H9 (cell line): ENCODE results near the gene CNOT6. TPM values are rescaled to one million over a fixed set of nuclear protein-coding genes. Genes with fewer than 3 reads are reported as not detected.

Source experiments
- DNase-seq: peaks from one replicate; pipeline ENCODE4 v3.0.0-alpha.2; 2017
- H2AFZ ChIP-seq: one replicate; pipeline ENCODE4 v1.6.1; 2013; ENCODE audit warnings: mild to moderate bottlenecking, low read length, control low read depth, moderate library complexity
- H2AK5ac ChIP-seq: 2 replicates; pipeline ENCODE4 v1.6.1; 2013; ENCODE audit warnings: low read length, control low read depth, mixed read lengths; ENCODE audit not compliant: insufficient read length
- H2BK120ac ChIP-seq: one replicate; pipeline ENCODE4 v1.6.1; 2013; ENCODE audit warnings: low read depth, mild to moderate bottlenecking, low read length, control low read depth, inconsistent platforms; ENCODE audit not compliant: poor library complexity, severe bottlenecking
- H2BK12ac ChIP-seq: 2 replicates; pipeline ENCODE4 v1.6.1; 2013; ENCODE audit warnings: low read length, control low read depth, mixed read lengths, low read depth; ENCODE audit not compliant: insufficient read length
- H2BK15ac ChIP-seq: 2 replicates; pipeline ENCODE4 v1.6.1; 2013; ENCODE audit warnings: low read depth, low read length, control low read depth
- H2BK20ac ChIP-seq: one replicate; pipeline ENCODE4 v1.6.1; 2013; ENCODE audit warnings: low read depth, mild to moderate bottlenecking, low read length, control low read depth, inconsistent platforms; ENCODE audit not compliant: poor library complexity, severe bottlenecking
- H2BK5ac ChIP-seq: 2 replicates; pipeline ENCODE4 v1.6.1; 2013; ENCODE audit warnings: low read length, control low read depth, mixed read lengths; ENCODE audit not compliant: insufficient read length
- H3K14ac ChIP-seq: 2 replicates; pipeline ENCODE4 v1.6.1; 2013; ENCODE audit warnings: low read length, control low read depth; ENCODE audit not compliant: insufficient read depth
- H3K18ac ChIP-seq: 2 replicates; pipeline ENCODE4 v1.6.1; 2013; ENCODE audit warnings: low read depth, mild to moderate bottlenecking, mixed read lengths, low read length, control low read depth; ENCODE audit not compliant: insufficient read length
- H3K23ac ChIP-seq: 2 replicates; pipeline ENCODE4 v1.6.1; 2013; ENCODE audit warnings: low read length, control low read depth, mixed read lengths, low read depth; ENCODE audit not compliant: insufficient read length
- H3K23me2 ChIP-seq: 2 replicates; pipeline ENCODE4 v1.6.1; 2013; ENCODE audit warnings: low read depth, mild to moderate bottlenecking, mixed read lengths, low read length, control low read depth; ENCODE audit not compliant: insufficient read length, poor library complexity, severe bottlenecking
- H3K27ac ChIP-seq: 2 replicates; pipeline ENCODE4 v1.5.1; 2013; ENCODE audit warnings: low read length, control low read depth, mixed read lengths, low read depth; ENCODE audit not compliant: insufficient read length
- H3K27me3 ChIP-seq: 2 replicates; pipeline ENCODE4 v1.6.1; 2013; ENCODE audit warnings: low read length, control low read depth, inconsistent platforms; ENCODE audit not compliant: insufficient read depth
- H3K4ac ChIP-seq: 2 replicates; pipeline ENCODE4 v1.6.1; 2013; ENCODE audit warnings: low read depth, mild to moderate bottlenecking, control low read depth, inconsistent platforms, low read length, moderate library complexity
- H3K4me1 ChIP-seq: 2 replicates; pipeline ENCODE4 v1.6.1; 2013; ENCODE audit warnings: low read length, control low read depth, inconsistent platforms; ENCODE audit not compliant: insufficient read depth
- H3K4me2 ChIP-seq: 2 replicates; pipeline ENCODE4 v1.6.1; 2013; ENCODE audit warnings: low read length, control low read depth, mixed read lengths; ENCODE audit not compliant: insufficient read length, insufficient read depth
- H3K56ac ChIP-seq: 2 replicates; pipeline ENCODE4 v1.6.1; 2013; ENCODE audit warnings: low read depth, mild to moderate bottlenecking, mixed read lengths, low read length, control low read depth; ENCODE audit not compliant: insufficient read length
- H3K79me1 ChIP-seq: 2 replicates; pipeline ENCODE4 v1.6.1; 2013; ENCODE audit warnings: low read depth, mild to moderate bottlenecking, moderate library complexity, low read length, control low read depth, inconsistent platforms; ENCODE audit not compliant: insufficient read depth, poor library complexity, severe bottlenecking
- H3K79me2 ChIP-seq: 2 replicates; pipeline ENCODE4 v1.6.1; 2013; ENCODE audit warnings: low read length, control low read depth, inconsistent platforms; ENCODE audit not compliant: insufficient read depth
- H3K9ac ChIP-seq: 2 replicates; pipeline ENCODE4 v1.6.1; 2013; ENCODE audit warnings: low read length, control low read depth, mixed read lengths; ENCODE audit not compliant: insufficient read length; ENCODE audit errors: extremely low read depth
- H3K9me3 ChIP-seq: one replicate; pipeline ENCODE4 v1.6.1; 2013; ENCODE audit warnings: low read depth, low read length, inconsistent platforms; ENCODE audit not compliant: control insufficient read depth
- H3T11ph ChIP-seq: one replicate; pipeline ENCODE4 v1.6.1; 2013; ENCODE audit warnings: mild to moderate bottlenecking, low read length, control low read depth, inconsistent platforms
- H4K20me1 ChIP-seq: one replicate; pipeline ENCODE4 v1.6.1; 2013; ENCODE audit not compliant: control insufficient read depth, insufficient read length, insufficient read depth
- H4K5ac ChIP-seq: 2 replicates; pipeline ENCODE4 v1.6.1; 2013; ENCODE audit warnings: low read depth, mild to moderate bottlenecking, mixed read lengths, low read length, control low read depth; ENCODE audit not compliant: insufficient read length
- H4K8ac ChIP-seq: replicated peaks from 2 replicates; pipeline ENCODE4 v1.6.1; 2013; ENCODE audit warnings: low read length, control low read depth, mixed read lengths, low read depth; ENCODE audit not compliant: insufficient read length
- H4K91ac ChIP-seq: 2 replicates; pipeline ENCODE4 v1.6.1; 2013; ENCODE audit warnings: low read depth, mild to moderate bottlenecking, moderate library complexity, mixed read lengths, low read length, control low read depth; ENCODE audit not compliant: insufficient read length
- H3K27ac Mint-ChIP-seq, 3 experiments: 2 replicates in 2 of 3; 3 replicates in 1 of 3; pipeline ENCODE4 v1.8.0; 2020 to 2021; ENCODE audit warnings: mixed read lengths in 3 of 3, mild to moderate bottlenecking in 1 of 3, moderate library complexity in 1 of 3
- H3K27me3 Mint-ChIP-seq: 2 replicates; pipeline ENCODE4 v1.8.0; 2021; ENCODE audit warnings: low read depth, mild to moderate bottlenecking, moderate library complexity, mixed read lengths
- H3K36me3 Mint-ChIP-seq, 3 experiments: 2 replicates in 2 of 3; 3 replicates in 1 of 3; pipeline ENCODE4 v1.8.0; 2020 to 2021; ENCODE audit warnings: low read depth in 3 of 3, mixed read lengths in 3 of 3; ENCODE audit not compliant: insufficient read depth in 1 of 3
- H3K4me1 Mint-ChIP-seq, 2 experiments: 2 replicates each; pipeline ENCODE4 v1.8.0; 2020; ENCODE audit warnings: mixed read lengths in 2 of 2
- H3K4me3 Mint-ChIP-seq, 2 experiments: 2 replicates in 1 of 2; 3 replicates in 1 of 2; pipeline ENCODE4 v1.8.0; 2020 to 2021; ENCODE audit warnings: mild to moderate bottlenecking in 2 of 2, mixed read lengths in 2 of 2, moderate library complexity in 1 of 2
- H3K9me3 Mint-ChIP-seq, 2 experiments: 2 replicates in 1 of 2; 3 replicates in 1 of 2; pipeline ENCODE4 v1.8.0; 2020; ENCODE audit warnings: mild to moderate bottlenecking in 2 of 2, mixed read lengths in 2 of 2, moderate library complexity in 1 of 2
- WGBS: extraction: QIAGEN DNeasy Blood & Tissue Kit; methylation state at CpG from one replicate; pipeline ENCODE4 v1.1.7; 2013; ENCODE audit warnings: missing lambda C conversion rate, low lambda C conversion rate, mixed read lengths; ENCODE audit not compliant: insufficient read length; ENCODE audit errors: extremely low coverage; 5-methylcytosine and 5-hydroxymethylcytosine counted together
- total RNA-seq: library from RNA; stranded (reverse); gene quantifications from 2 replicates; pipeline ENCODE4 v1.2.1, GENCODE V29; 2021
- TF ChIP-seq, protein P1 (sequence below): fragments of 200-600 bp; sonication (generic); conservative IDR thresholded peaks from 3 replicates; pipeline ENCODE4 v1.8.0; 2021; ENCODE audit warnings: antibody characterized with exemption, mild to moderate bottlenecking

Gene CNOT6
- total RNA-seq, 1 experiment from 2014 or later = 45.0 TPM

DNA sequence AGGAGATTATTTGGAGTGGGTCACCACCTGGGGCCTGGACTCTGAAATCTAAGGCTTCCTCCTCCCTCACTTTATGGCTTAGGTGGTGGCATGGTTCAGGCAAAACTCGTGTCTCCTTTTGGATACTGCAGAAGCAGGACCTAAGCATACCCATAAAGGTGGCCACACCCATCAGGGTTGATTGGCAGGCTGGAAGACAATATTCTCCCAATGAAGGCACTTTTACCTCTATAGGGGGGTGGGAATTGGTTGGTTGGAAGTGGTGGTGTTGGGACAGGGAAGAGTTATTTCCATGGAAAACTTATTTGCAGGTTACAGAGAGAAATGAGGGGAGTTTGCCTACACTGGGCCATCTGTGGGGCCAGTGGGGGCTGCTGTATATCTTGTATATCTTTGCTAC lies 39.7 kb downstream of the CNOT6 start:
- peaks cover 16% of the 10 kb centered on the region; the same call in 1 of the 2 replicates for H3K79me2 ChIP-seq
- no peak overlapping the region for H4K91ac ChIP-seq
- no peak overlapping the region for H2BK20ac ChIP-seq
- no peak overlapping the region for H3K27ac ChIP-seq
- no peaks in the 10 kb centered on the region for H3K27me3 ChIP-seq
- H3K9me3 ChIP-seq = no peaks in the 10 kb centered on the region
- H2BK5ac ChIP-seq = no peak overlapping the region
- no peak overlapping the region for H3K9ac ChIP-seq
- H2BK12ac ChIP-seq = no peak overlapping the region
- no peak overlapping the region for H3K56ac ChIP-seq
- H3K4me1 ChIP-seq = no peaks in the 10 kb centered on the region
- H3K23me2 ChIP-seq = no peaks in the 10 kb centered on the region
- H2AFZ ChIP-seq = no peak overlapping the region
- H3K9me3 Mint-ChIP-seq = peaks cover 21 to 31% of the 10 kb centered on the region in 2 experiments
- peaks cover 65 to 81% (median 74%) of the 10 kb centered on the region in 3 experiments for H3K36me3 Mint-ChIP-seq
- no peak overlapping the region for H2BK15ac ChIP-seq
- no peak overlapping the region for H3K14ac ChIP-seq
- no peak overlapping the region for H3T11ph ChIP-seq
- no peak overlapping the region for H3K18ac ChIP-seq
- no peak overlapping the region for H2AK5ac ChIP-seq
- TF ChIP-seq, protein P1, sequence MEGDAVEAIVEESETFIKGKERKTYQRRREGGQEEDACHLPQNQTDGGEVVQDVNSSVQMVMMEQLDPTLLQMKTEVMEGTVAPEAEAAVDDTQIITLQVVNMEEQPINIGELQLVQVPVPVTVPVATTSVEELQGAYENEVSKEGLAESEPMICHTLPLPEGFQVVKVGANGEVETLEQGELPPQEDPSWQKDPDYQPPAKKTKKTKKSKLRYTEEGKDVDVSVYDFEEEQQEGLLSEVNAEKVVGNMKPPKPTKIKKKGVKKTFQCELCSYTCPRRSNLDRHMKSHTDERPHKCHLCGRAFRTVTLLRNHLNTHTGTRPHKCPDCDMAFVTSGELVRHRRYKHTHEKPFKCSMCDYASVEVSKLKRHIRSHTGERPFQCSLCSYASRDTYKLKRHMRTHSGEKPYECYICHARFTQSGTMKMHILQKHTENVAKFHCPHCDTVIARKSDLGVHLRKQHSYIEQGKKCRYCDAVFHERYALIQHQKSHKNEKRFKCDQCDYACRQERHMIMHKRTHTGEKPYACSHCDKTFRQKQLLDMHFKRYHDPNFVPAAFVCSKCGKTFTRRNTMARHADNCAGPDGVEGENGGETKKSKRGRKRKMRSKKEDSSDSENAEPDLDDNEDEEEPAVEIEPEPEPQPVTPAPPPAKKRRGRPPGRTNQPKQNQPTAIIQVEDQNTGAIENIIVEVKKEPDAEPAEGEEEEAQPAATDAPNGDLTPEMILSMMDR = no peak
- peak overlapping the region in 1 of 3 experiments; percentile 57; a peak in 1 of 7 replicates for H3K27ac Mint-ChIP-seq
- no peaks in the 10 kb centered on the region for H3K27me3 Mint-ChIP-seq
- H4K8ac ChIP-seq = no peak overlapping the region
- H4K20me1 ChIP-seq = no peaks in the 10 kb centered on the region
- no peak overlapping the region for H3K23ac ChIP-seq
- DNase-seq = no peak
- no peak overlapping the region for H4K5ac ChIP-seq
- no peak overlapping the region for H2BK120ac ChIP-seq
- H3K4me2 ChIP-seq = no peak overlapping the region
- no peak overlapping the region for H3K4me3 Mint-ChIP-seq
- H3K4ac ChIP-seq = no peak overlapping the region
- H3K4me1 Mint-ChIP-seq = peaks cover 5 to 10% of the 10 kb centered on the region in 2 experiments
- no CpG with 5 or more reads among the region's 1 CpG for WGBS
- peaks cover 8% of the 10 kb centered on the region for H3K79me1 ChIP-seq
